OCI-LY1 (cell line): ENCODE results near the gene DIS3L.

Source experiments
- H2AFZ ChIP-seq: fragments of 200-600 bp; sonication (generic), shearing (Covaris generic); 2 replicates; pipeline ENCODE4 v1.6.0; 2014; ENCODE audit warnings: antibody characterized with exemption, mild to moderate bottlenecking, low read length
- H3F3A ChIP-seq: fragments of 200-600 bp; sonication (generic), shearing (Covaris generic); 2 replicates; pipeline ENCODE4 v1.6.0; 2014; ENCODE audit warnings: mild to moderate bottlenecking, antibody characterized with exemption, low read length, moderate library complexity; ENCODE audit not compliant: insufficient read depth
- H3K27ac ChIP-seq: fragments of 200-600 bp; sonication (generic); 2 replicates; pipeline ENCODE4 v1.5.1; 2014; ENCODE audit warnings: low read length, mixed run types, mild to moderate bottlenecking, low read depth; ENCODE audit not compliant: poor library complexity, severe bottlenecking
- H3K27me3 ChIP-seq: fragments of 200-600 bp; sonication (generic); 2 replicates; pipeline ENCODE4 v1.6.0; 2014; ENCODE audit warnings: antibody characterized with exemption, mild to moderate bottlenecking, low read length, moderate library complexity; ENCODE audit not compliant: insufficient read depth
- H3K36me3 ChIP-seq: fragments of 200-600 bp; sonication (generic); 2 replicates; pipeline ENCODE4 v1.6.1; 2014; ENCODE audit warnings: mild to moderate bottlenecking, antibody characterized with exemption, low read length, moderate library complexity, mixed read lengths; ENCODE audit not compliant: insufficient read depth
- H3K4me1 ChIP-seq: fragments of 200-600 bp; sonication (generic); 2 replicates; pipeline ENCODE4 v1.5.1; 2014; ENCODE audit warnings: mild to moderate bottlenecking, low read length, moderate library complexity; ENCODE audit not compliant: insufficient read depth, severe bottlenecking
- H3K4me2 ChIP-seq: fragments of 200-600 bp; sonication (generic), shearing (Covaris generic); 2 replicates; pipeline ENCODE4 v1.6.1; 2014; ENCODE audit warnings: low read length
- H3K4me3 ChIP-seq: fragments of 200-600 bp; sonication (generic); 2 replicates; pipeline ENCODE4 v1.5.1; 2014; ENCODE audit warnings: low read length, low read depth, mild to moderate bottlenecking, mixed read lengths; ENCODE audit not compliant: poor library complexity, severe bottlenecking
- H3K79me2 ChIP-seq: fragments of 200-600 bp; shearing (Covaris generic); 2 replicates; pipeline ENCODE4 v1.6.1; 2016; ENCODE audit warnings: mixed run types, low read length, mixed read lengths; ENCODE audit not compliant: insufficient read depth
- H3K9ac ChIP-seq: fragments of 200-600 bp; sonication (generic), shearing (Covaris generic); 2 replicates; pipeline ENCODE4 v1.6.1; 2014; ENCODE audit warnings: mild to moderate bottlenecking, low read length, mixed read lengths
- H3K9me2 ChIP-seq: fragments of 200-600 bp; sonication (generic), shearing (Covaris generic); 2 replicates; pipeline ENCODE4 v1.6.1; 2014; ENCODE audit warnings: low read depth, mild to moderate bottlenecking, low read length, mixed read lengths
- H3K9me3 ChIP-seq: fragments of 200-600 bp; shearing (Covaris generic); 2 replicates; pipeline ENCODE4 v1.6.1; 2014; ENCODE audit warnings: low read length, mixed read lengths
- H4K20me1 ChIP-seq: fragments of 200-600 bp; sonication (generic), shearing (Covaris generic); 2 replicates; pipeline ENCODE4 v1.6.0; 2016; ENCODE audit warnings: mild to moderate bottlenecking, low read length; ENCODE audit not compliant: insufficient read depth
- CTCF ChIP-seq: fragments of 200-600 bp; sonication (generic), shearing (Covaris generic); IDR thresholded peaks from 2 replicates; pipeline ENCODE4 v1.5.1; 2017; ENCODE audit warnings: mild to moderate bottlenecking, antibody characterized with exemption, low read length, moderate library complexity, mixed read lengths
- EZH2 ChIP-seq: fragments of 200-600 bp; sonication (generic), shearing (Covaris generic); IDR thresholded peaks from 2 replicates; pipeline ENCODE4 v1.8.0; 2017; ENCODE audit warnings: borderline replicate concordance, mixed run types, mild to moderate bottlenecking, antibody characterized with exemption, low read length, moderate library complexity, mixed read lengths

DIS3L gene

DNA sequence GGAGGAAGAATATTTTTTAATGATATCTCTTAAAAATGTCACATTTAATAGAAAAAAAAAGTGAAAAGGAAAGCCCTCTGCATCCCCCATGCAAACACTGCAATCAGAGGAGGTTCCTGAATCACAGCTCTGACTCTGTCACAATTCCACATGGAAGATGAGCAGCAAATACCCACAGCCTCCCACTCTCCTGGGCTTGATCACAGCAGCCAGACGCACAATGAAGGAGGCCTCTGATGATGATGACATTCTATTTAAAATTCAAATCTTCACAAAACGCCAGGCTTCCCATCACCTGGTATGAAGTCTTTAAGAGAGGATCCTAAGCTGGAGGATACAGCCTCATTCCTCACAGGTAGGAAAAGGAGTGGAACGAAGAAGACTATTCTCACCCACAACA lies 9.1 kb upstream of the DIS3L start:
- Histone ChIP-seq H3K4me3 (no peak overlapping the region), H3K36me3 (no peaks in the 10 kb centered on the region), H3K9me3 (no peaks in the 10 kb centered on the region), H3K27ac (no peak overlapping the region), H3K9me2 (no peaks in the 10 kb centered on the region), H3F3A (peaks cover 7% of the 10 kb centered on the region; the same call in 1 of the 2 replicates), H3K4me2 (no peak overlapping the region), H3K4me1 (peaks cover 40% of the 10 kb centered on the region), H3K27me3 (no peaks in the 10 kb centered on the region), H3K9ac (no peak overlapping the region), H2AFZ (no peak overlapping the region), H3K79me2 (no peaks in the 10 kb centered on the region), H4K20me1 (no peaks in the 10 kb centered on the region)
- TF ChIP-seq EZH2 (no peak), CTCF (no peak)

DNA sequence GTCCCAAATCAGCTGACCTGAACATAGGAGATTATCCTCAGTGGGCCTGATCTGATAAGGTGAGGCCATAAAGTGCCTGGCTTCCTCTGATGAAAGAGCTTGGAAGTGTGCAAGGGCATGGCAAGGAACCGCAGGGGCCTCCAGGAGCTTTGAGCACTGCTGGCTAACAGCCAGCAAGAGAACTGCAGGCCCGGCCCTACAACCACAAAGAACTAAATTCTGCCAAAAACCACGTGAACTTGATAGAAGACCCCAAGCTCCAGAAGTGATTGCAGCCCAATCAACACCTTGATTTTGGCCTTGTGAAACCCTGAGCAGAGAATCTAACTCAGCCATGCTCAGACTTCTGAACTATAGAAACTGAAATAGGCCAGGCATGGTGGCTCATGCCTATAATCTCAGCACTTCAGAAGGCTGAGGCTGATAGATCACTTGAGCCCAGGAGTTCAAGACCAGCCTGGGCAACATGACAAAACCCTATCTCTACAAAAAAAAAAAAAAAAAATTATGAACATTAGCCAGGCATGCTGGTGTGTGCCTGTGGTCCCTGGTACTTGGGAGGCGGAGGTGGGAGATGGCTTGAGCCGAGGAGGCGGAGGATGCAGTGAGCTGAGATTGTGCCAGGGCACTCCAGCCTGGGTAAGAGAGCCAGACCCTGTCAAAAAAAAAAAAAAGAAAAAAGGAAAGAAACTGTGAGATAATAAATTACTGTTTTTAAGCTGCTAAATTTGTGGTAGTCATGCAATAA lies 7.7 kb upstream of the DIS3L start:
- Histone ChIP-seq H3K4me2 (no peak overlapping the region), H3K27ac (peak overlapping the region; percentile 33), H4K20me1 (no peaks in the 10 kb centered on the region), H3F3A (peaks cover 7% of the 10 kb centered on the region; the same call in 1 of the 2 replicates), H3K4me3 (no peak overlapping the region), H3K27me3 (no peaks in the 10 kb centered on the region), H3K36me3 (no peaks in the 10 kb centered on the region), H3K4me1 (peaks cover 46% of the 10 kb centered on the region), H3K9me2 (no peaks in the 10 kb centered on the region), H3K79me2 (no peaks in the 10 kb centered on the region), H3K9ac (no peak overlapping the region), H2AFZ (no peak overlapping the region), H3K9me3 (no peaks in the 10 kb centered on the region)
- TF ChIP-seq EZH2 (no peak), CTCF (no peak)

GRCh38 chr15:66287461-66288057 lies 5.8 kb upstream of the DIS3L start:
- H3K4me2 ChIP-seq: no peak overlapping the region
- H2AFZ ChIP-seq: no peak overlapping the region
- no peak overlapping the region for H3K27ac ChIP-seq
- H3K79me2 ChIP-seq: 0 out of 2 replicates have a peak, but pooled peaks cover 1% of the 10 kb centered on the region
- no peak overlapping the region for H3K4me3 ChIP-seq
- peaks cover 61% of the 10 kb centered on the region for H3K4me1 ChIP-seq
- H3F3A ChIP-seq: peaks cover 7% of the 10 kb centered on the region; the same call in 1 of the 2 replicates
- H3K9me2 ChIP-seq: no peaks in the 10 kb centered on the region
- TF ChIP-seq CTCF: peak; percentile 48
- no peak for TF ChIP-seq EZH2
- H3K36me3 ChIP-seq: no peaks in the 10 kb centered on the region
- no peaks in the 10 kb centered on the region for H3K9me3 ChIP-seq
- no peaks in the 10 kb centered on the region for H4K20me1 ChIP-seq
- H3K27me3 ChIP-seq: no peaks in the 10 kb centered on the region
- no peak overlapping the region; the same call in 1 of the 2 replicates for H3K9ac ChIP-seq
